ENCODE measurements around the gene TFF2.

TFF2 gene

GRCh38 chr21:42387164-42387563 is 36.4 kb upstream of the TFF2 start:
- Histone ChIP-seq H3K4me2 (ENCODE audit: low read depth, low read length, poor library complexity, severe bottlenecking) (no peak overlapping the region), H2AFZ (ENCODE audit: low read length) (no peak overlapping the region), H3K27me3 (ENCODE audit: insufficient read depth, low read length, poor library complexity, severe bottlenecking) (no peaks in the 10 kb centered on the region), H3K9me3 (ENCODE audit: insufficient read depth, low read depth, low read length) (peaks cover 7% of the 10 kb centered on the region; the same call in 1 of the 2 replicates), H3K36me3 (ENCODE audit: insufficient read depth, low read length) (no peaks in the 10 kb centered on the region), H3K79me2 (ENCODE audit: insufficient read depth, low read length) (no peaks in the 10 kb centered on the region), H3K9ac (ENCODE audit: low read depth, low read length, poor library complexity, severe bottlenecking) (no peak overlapping the region), H3F3A (ENCODE audit: low read depth) (no peaks in the 10 kb centered on the region), H4K20me1 (ENCODE audit: insufficient read depth, low read length, poor library complexity, severe bottlenecking) (no peaks in the 10 kb centered on the region), H3K4me3 (ENCODE audit: low read length, poor library complexity, severe bottlenecking) (no peak overlapping the region), H3K4me1 (ENCODE audit: insufficient read depth, low read length, poor library complexity, severe bottlenecking) (peaks cover 62% of the 10 kb centered on the region), H3K9me2 (replicated peaks; ENCODE audit: low read depth, low read length) (no peaks in the 10 kb centered on the region)
- no peak for TF ChIP-seq EZH2phosphoT487 (IDR thresholded peaks at IDR 0.05; ENCODE audit: borderline replicate concordance)
- TF ChIP-seq CTCF (conservative IDR thresholded peaks at IDR 0.05; ENCODE audit: low read length) = no peak

- H3K9ac ChIP-seq (ENCODE audit: low read depth, low read length, poor library complexity, severe bottlenecking) = no peak overlapping the region
Observed at GRCh38 chr21:42386034-42386591, 35.3 kb upstream of the TFF2 start.

GRCh38 chr21:42385619-42386018 is 34.8 kb upstream of the TFF2 start:
- TF ChIP-seq EZH2phosphoT487 (IDR thresholded peaks at IDR 0.05; ENCODE audit: borderline replicate concordance) (no peak), CTCF (conservative IDR thresholded peaks at IDR 0.05; ENCODE audit: low read length) (no peak)
- Histone ChIP-seq H3F3A (ENCODE audit: low read depth) (no peaks in the 10 kb centered on the region), H4K20me1 (ENCODE audit: insufficient read depth, low read length, poor library complexity, severe bottlenecking) (no peaks in the 10 kb centered on the region), H3K4me2 (ENCODE audit: low read depth, low read length, poor library complexity, severe bottlenecking) (no peak overlapping the region), H3K36me3 (ENCODE audit: insufficient read depth, low read length) (no peaks in the 10 kb centered on the region), H3K9ac (ENCODE audit: low read depth, low read length, poor library complexity, severe bottlenecking) (no peak overlapping the region), H3K4me1 (ENCODE audit: insufficient read depth, low read length, poor library complexity, severe bottlenecking) (peaks cover 53% of the 10 kb centered on the region), H3K9me2 (replicated peaks; ENCODE audit: low read depth, low read length) (no peaks in the 10 kb centered on the region), H3K9me3 (ENCODE audit: insufficient read depth, low read depth, low read length) (peaks cover 14% of the 10 kb centered on the region; the same call in 1 of the 2 replicates), H2AFZ (ENCODE audit: low read length) (no peak overlapping the region), H3K27me3 (ENCODE audit: insufficient read depth, low read length, poor library complexity, severe bottlenecking) (no peaks in the 10 kb centered on the region), H3K79me2 (ENCODE audit: insufficient read depth, low read length) (no peaks in the 10 kb centered on the region), H3K4me3 (ENCODE audit: low read length, poor library complexity, severe bottlenecking) (no peak overlapping the region)

More at GRCh38 chr21:42386034-42386591, 35.3 kb upstream of the TFF2 start:
- Histone ChIP-seq H3K4me3 (ENCODE audit: low read length, poor library complexity, severe bottlenecking) (no peak overlapping the region), H4K20me1 (ENCODE audit: insufficient read depth, low read length, poor library complexity, severe bottlenecking) (no peaks in the 10 kb centered on the region), H3K4me2 (ENCODE audit: low read depth, low read length, poor library complexity, severe bottlenecking) (no peak overlapping the region), H3K4me1 (ENCODE audit: insufficient read depth, low read length, poor library complexity, severe bottlenecking) (peaks cover 57% of the 10 kb centered on the region), H3K27me3 (ENCODE audit: insufficient read depth, low read length, poor library complexity, severe bottlenecking) (no peaks in the 10 kb centered on the region), H3K9me2 (replicated peaks; ENCODE audit: low read depth, low read length) (no peaks in the 10 kb centered on the region), H3K9me3 (ENCODE audit: insufficient read depth, low read depth, low read length) (peaks cover 14% of the 10 kb centered on the region; the same call in 1 of the 2 replicates), H3F3A (ENCODE audit: low read depth) (no peaks in the 10 kb centered on the region), H3K36me3 (ENCODE audit: insufficient read depth, low read length) (no peaks in the 10 kb centered on the region), H3K79me2 (ENCODE audit: insufficient read depth, low read length) (no peaks in the 10 kb centered on the region), H2AFZ (ENCODE audit: low read length) (no peak overlapping the region)
- TF ChIP-seq CTCF (conservative IDR thresholded peaks at IDR 0.05; ENCODE audit: low read length) = no peak
- no peak for TF ChIP-seq EZH2phosphoT487 (IDR thresholded peaks at IDR 0.05; ENCODE audit: borderline replicate concordance)

All from Loucy (cell line).